PC-3 (cell line): ENCODE results near the gene RCHY1. TPM values are rescaled to one million over a fixed set of nuclear protein-coding genes. Genes with fewer than 3 reads are reported as not detected.
"Not testable (repeated sequence)": the region's sequence is repeated elsewhere in the genome, so short reads cannot be mapped to it uniquely, and the experiment has no call there.

Source experiments
- ATAC-seq: fragments of 200-7000 bp; cut with Tn5 transposase; 2 replicates; pipeline ENCODE4 v1.9.1; 2020; ENCODE audit warnings: mild to moderate bottlenecking, moderate library complexity
- BruUV-seq: library from RNA; stranded (reverse); fragments of 400-500 nt; replicated peaks from 2 replicates; lab custom pipeline; 2021; lab: Mats Ljungman, UMichigan
- CTCF ChIA-PET: fragments of 300-600 bp; sonication (Branson Sonifier 250); formaldehyde crosslinking; loops from one replicate; lab custom pipeline; 2022; ENCODE audit warnings: antibody characterized with exemption; lab: Charles Lee
- POLR2A ChIA-PET: fragments of 300-600 bp; sonication (Branson Sonifier 250); formaldehyde crosslinking; loops from one replicate; lab custom pipeline; 2022; ENCODE audit warnings: antibody characterized with exemption; ENCODE audit not compliant: unreplicated experiment; lab: Charles Lee
- DNase-seq: peaks from one replicate; pipeline ENCODE4 v3.0.0-alpha.2; 2015
- H2AFZ ChIP-seq: fragments of 300-600 bp; sonication (generic); 2 replicates; pipeline ENCODE4 v1.6.0; 2016; ENCODE audit warnings: antibody characterized with exemption, low read length
- H3F3A ChIP-seq: fragments of 300-600 bp; sonication (generic); one replicate; pipeline ENCODE4 v1.6.0; 2017; ENCODE audit warnings: antibody characterized with exemption, low read length, control low read depth, mild to moderate bottlenecking; ENCODE audit not compliant: unreplicated experiment
- H3K27ac ChIP-seq: fragments of 300-600 bp; sonication (generic); 2 replicates; pipeline ENCODE4 v1.5.1; 2016; ENCODE audit warnings: mild to moderate bottlenecking, low read length
- H3K27me3 ChIP-seq: fragments of 300-600 bp; sonication (generic); 2 replicates; pipeline ENCODE4 v1.6.1; 2016; ENCODE audit warnings: low read length, mixed read lengths
- H3K36me3 ChIP-seq: fragments of 300-600 bp; sonication (generic); 2 replicates; pipeline ENCODE4 v1.6.1; 2016; ENCODE audit warnings: low read depth, mixed run types, low read length, mixed read lengths
- H3K4me1 ChIP-seq: fragments of 300-600 bp; sonication (generic); 2 replicates; pipeline ENCODE4 v1.5.1; 2016; ENCODE audit warnings: low read length; ENCODE audit not compliant: insufficient read depth
- H3K4me2 ChIP-seq: fragments of 300-600 bp; sonication (generic); 2 replicates; pipeline ENCODE4 v1.6.0; 2016; ENCODE audit warnings: low read length
- H3K4me3 ChIP-seq: fragments of 300-600 bp; sonication (generic); 2 replicates; pipeline ENCODE4 v1.5.1; 2016; ENCODE audit warnings: mild to moderate bottlenecking, low read length, mixed read lengths
- H3K79me2 ChIP-seq: fragments of 300-600 bp; sonication (generic); 2 replicates; pipeline ENCODE4 v1.6.1; 2017; ENCODE audit warnings: low read length, mixed read lengths
- H3K9ac ChIP-seq: fragments of 300-600 bp; sonication (generic); 2 replicates; pipeline ENCODE4 v1.6.0; 2016; ENCODE audit warnings: mild to moderate bottlenecking, low read length
- H3K9me2 ChIP-seq: fragments of 300-600 bp; sonication (generic); replicated peaks from 2 replicates; pipeline ENCODE4 v1.6.1; 2016; ENCODE audit warnings: mixed run types, low read length, mixed read lengths
- H3K9me3 ChIP-seq: fragments of 300-600 bp; sonication (generic); 2 replicates; pipeline ENCODE4 v1.6.1; 2016; ENCODE audit warnings: low read length, mixed read lengths
- H4K20me1 ChIP-seq: fragments of 300-600 bp; sonication (generic); 2 replicates; pipeline ENCODE4 v1.6.1; 2016; ENCODE audit warnings: low read length, mixed read lengths
- CTCF ChIP-seq: fragments of 300-600 bp; sonication (generic); conservative IDR thresholded peaks from 2 replicates; pipeline ENCODE4 v1.5.1; 2017; ENCODE audit warnings: antibody characterized with exemption, low read depth, mild to moderate bottlenecking, low read length
- EZH2 ChIP-seq: fragments of 300-600 bp; sonication (generic); IDR thresholded peaks from one replicate; pipeline ENCODE4 v1.6.1; 2017; ENCODE audit warnings: antibody characterized with exemption, mild to moderate bottlenecking, low read length; ENCODE audit not compliant: unreplicated experiment
- EZH2phosphoT487 ChIP-seq: fragments of 300-600 bp; sonication (generic); IDR thresholded peaks from 2 replicates; pipeline ENCODE4 v1.6.1; 2018; ENCODE audit warnings: mild to moderate bottlenecking, antibody characterized with exemption, low read length, borderline replicate concordance
- intact Hi-C: fragments of 100-400 bp; cut with micrococcal nuclease; formaldehyde crosslinking; loops from 2 replicates; pipeline ENCODE4 v1.9.0; 2023
- total RNA-seq: library from RNA; depleted of rRNA; stranded (reverse); fragments of >200 nt; gene quantifications from 2 replicates; pipeline ENCODE4 v1.2.3, GENCODE V29; 2014

Gene RCHY1
- total RNA-seq, 1 experiment from 2014 or later, result 18.2 TPM

GRCh38 chr4:75512386-75513211 lies 1.6 kb downstream of the RCHY1 start:
- ATAC-seq, result no peak
- Histone ChIP-seq H3K9me3 (no peaks in the 10 kb centered on the region), H4K20me1 (no peaks in the 10 kb centered on the region), H3K9me2 (no peaks in the 10 kb centered on the region), H3K4me3 (peak overlapping the region; percentile 95), H3K9ac (peak overlapping the region; percentile 90), H3F3A (no peaks in the 10 kb centered on the region), H3K27ac (no peak overlapping the region), H3K27me3 (no peaks in the 10 kb centered on the region), H2AFZ (no peak overlapping the region), H3K79me2 (peaks cover 77% of the 10 kb centered on the region), H3K4me2 (peak overlapping the region; percentile 90), H3K4me1 (peaks cover 38% of the 10 kb centered on the region), H3K36me3 (peaks cover 10% of the 10 kb centered on the region; the same call in 1 of the 2 replicates)
- ChIA-PET CTCF (no interaction called here), POLR2A (interaction anchor here (0.6 kb wide), 1 partner anchor 17 kb away, joined by 3 read pairs; no protein-coding TSS in a partner anchor)
- intact Hi-C loops, result no loop called here
- TF ChIP-seq EZH2phosphoT487, result no peak
- no peak for TF ChIP-seq CTCF
- TF ChIP-seq EZH2, result no peak
- no TSS peak for BruUV-seq
- peak; percentile 11 for DNase-seq

GRCh38 chr4:75511841-75512240 lies 2.4 kb downstream of the RCHY1 start:
- no peaks in the 10 kb centered on the region for H3K9me2 ChIP-seq
- no peaks in the 10 kb centered on the region for H3F3A ChIP-seq
- ATAC-seq (no peak), DNase-seq (no peak)
- H3K4me2 ChIP-seq, result peak overlapping the region; percentile 90
- TF ChIP-seq EZH2 (no peak), EZH2phosphoT487 (no peak), CTCF (no peak)
- H3K27me3 ChIP-seq, result no peaks in the 10 kb centered on the region
- peaks cover 38% of the 10 kb centered on the region for H3K4me1 ChIP-seq
- H3K9ac ChIP-seq, result no peak overlapping the region
- H4K20me1 ChIP-seq, result no peaks in the 10 kb centered on the region
- CTCF ChIA-PET, result no interaction called here
- no peak overlapping the region for H2AFZ ChIP-seq
- H3K79me2 ChIP-seq, result peaks cover 84% of the 10 kb centered on the region
- peak overlapping the region; percentile 51 for H3K4me3 ChIP-seq
- intact Hi-C loops, result no loop called here
- POLR2A ChIA-PET, result no interaction called here
- peaks cover 16% of the 10 kb centered on the region; the same call in 1 of the 2 replicates for H3K36me3 ChIP-seq
- no peaks in the 10 kb centered on the region for H3K9me3 ChIP-seq
- no peak overlapping the region for H3K27ac ChIP-seq
- BruUV-seq, result no TSS peak

GRCh38 chr4:75509592-75509991 lies 4.6 kb downstream of the RCHY1 start:
- Histone ChIP-seq H3K4me1 (peaks cover 26% of the 10 kb centered on the region), H3K36me3 (peaks cover 28% of the 10 kb centered on the region; the same call in 1 of the 2 replicates), H3K79me2 (peaks cover 71% of the 10 kb centered on the region)
- ATAC-seq, H4K20me1 ChIP-seq, intact Hi-C loops, H3K27ac ChIP-seq, H3F3A ChIP-seq, H3K4me3 ChIP-seq, DNase-seq, H3K9ac ChIP-seq, BruUV-seq, H3K4me2 ChIP-seq, H3K27me3 ChIP-seq, CTCF ChIA-PET, POLR2A ChIA-PET, H3K9me2 ChIP-seq, H2AFZ ChIP-seq, H3K9me3 ChIP-seq: not testable (repeated sequence)
